HG02938 (cell line): ENCODE measurements around the gene NPHP4.

ENCODE experiments used
- ATAC-seq: cut with Tn5 transposase; IDR thresholded peaks from one replicate; pipeline ENCODE4 v1.9.1; 2021; ENCODE audit warnings: mild to moderate bottlenecking, moderate library complexity; ENCODE audit not compliant: unreplicated experiment

Gene NPHP4

GRCh38 chr1:5951846-5952410 lies 40.3 kb downstream of the NPHP4 start:
- ATAC-seq = no peak

- ATAC-seq = no peak
These were observed 41.0 kb downstream of the NPHP4 start for GRCh38 chr1:5950994-5951785.

DNA sequence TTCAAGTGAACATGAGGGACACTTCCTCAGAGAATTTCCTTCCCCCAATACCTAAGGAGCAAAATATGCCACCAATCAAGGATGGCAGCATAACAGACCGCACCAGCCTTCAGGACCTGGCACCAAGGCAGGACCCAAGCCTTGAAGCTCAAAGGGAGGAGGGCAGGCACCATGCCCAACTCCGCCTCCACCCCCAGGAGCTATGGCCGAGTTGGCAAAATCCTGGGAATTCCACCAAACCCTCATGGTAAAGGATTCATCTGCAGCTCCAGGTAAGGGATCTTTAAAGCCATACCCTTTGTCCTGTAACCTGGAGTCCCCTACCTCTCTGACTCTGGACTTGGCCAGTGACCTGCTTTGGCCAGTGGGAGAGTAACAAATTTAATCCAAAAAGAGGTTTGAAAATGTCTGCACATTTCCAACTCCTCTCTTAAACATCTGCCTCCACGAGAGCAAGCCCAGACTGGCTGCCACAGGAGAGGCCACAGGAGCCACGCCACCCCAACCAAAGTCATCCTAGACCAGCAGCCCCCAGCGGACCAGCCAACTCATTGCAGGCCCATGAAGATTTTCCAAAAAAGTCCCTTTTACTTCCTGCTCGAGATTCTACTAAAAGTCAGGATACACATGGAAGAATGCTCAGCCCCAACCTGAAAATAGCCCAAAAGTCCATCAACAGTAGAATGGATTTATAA lies 41.9 kb downstream of the NPHP4 start:
- ATAC-seq = no peak

- ATAC-seq = no peak
These were observed 42.5 kb downstream of the NPHP4 start for GRCh38 chr1:5949761-5950100.

DNA sequence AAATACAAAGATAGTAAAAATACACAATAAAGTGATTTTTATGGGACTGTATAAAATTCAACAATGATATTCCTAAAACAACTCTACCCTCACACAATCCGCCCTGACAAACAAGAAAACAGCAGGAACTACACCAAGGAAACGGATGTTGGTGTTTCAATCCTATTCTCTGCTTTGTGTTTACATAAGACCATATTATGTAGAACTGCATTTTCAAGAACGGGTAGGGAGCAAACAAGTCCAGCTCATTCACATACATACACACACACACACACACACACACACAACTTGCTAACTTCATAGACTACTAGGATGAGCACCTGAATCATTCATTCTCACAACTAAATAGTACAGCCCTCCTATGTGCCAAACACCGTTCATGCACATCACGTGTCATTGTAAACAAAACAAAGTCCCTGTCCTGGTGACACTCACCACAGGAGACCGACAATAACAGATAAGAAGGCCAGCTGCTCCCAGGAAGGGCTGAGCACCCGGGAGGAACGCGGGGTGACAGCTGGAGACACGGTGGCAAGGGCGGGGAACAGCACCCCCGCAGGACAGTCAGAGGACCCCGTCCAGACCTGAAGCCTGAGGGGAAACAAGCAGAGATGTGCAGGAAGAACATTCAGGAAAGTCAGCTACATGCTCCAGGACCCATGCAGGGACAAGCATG lies 43.0 kb downstream of the NPHP4 start:
- no peak for ATAC-seq

- ATAC-seq = no peak
These were observed 43.6 kb downstream of the NPHP4 start for GRCh38 chr1:5948681-5949005.

- ATAC-seq = no peak
These were observed 44.1 kb downstream of the NPHP4 start for GRCh38 chr1:5947978-5948680.

GRCh38 chr1:5947071-5947821 lies 45.0 kb downstream of the NPHP4 start:
- no peak for ATAC-seq

GRCh38 chr1:5945445-5945844 lies 46.8 kb downstream of the NPHP4 start:
- ATAC-seq = no peak

DNA sequence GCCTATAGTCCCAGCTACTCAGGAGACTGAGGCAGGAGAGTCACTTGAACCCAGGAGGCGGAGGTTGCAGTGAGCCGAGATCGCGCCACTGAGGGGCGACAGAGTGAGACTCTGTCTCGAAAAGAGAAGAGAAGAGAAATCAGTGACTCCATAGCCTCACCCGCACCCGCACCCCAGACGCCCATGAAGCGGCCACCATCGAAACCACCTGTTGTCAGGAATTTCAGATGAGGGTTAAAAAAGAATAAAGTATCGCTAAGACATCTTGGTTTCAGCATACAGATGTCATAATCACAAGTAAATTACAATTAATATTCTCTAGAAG lies 47.4 kb downstream of the NPHP4 start:
- ATAC-seq = no peak

DNA sequence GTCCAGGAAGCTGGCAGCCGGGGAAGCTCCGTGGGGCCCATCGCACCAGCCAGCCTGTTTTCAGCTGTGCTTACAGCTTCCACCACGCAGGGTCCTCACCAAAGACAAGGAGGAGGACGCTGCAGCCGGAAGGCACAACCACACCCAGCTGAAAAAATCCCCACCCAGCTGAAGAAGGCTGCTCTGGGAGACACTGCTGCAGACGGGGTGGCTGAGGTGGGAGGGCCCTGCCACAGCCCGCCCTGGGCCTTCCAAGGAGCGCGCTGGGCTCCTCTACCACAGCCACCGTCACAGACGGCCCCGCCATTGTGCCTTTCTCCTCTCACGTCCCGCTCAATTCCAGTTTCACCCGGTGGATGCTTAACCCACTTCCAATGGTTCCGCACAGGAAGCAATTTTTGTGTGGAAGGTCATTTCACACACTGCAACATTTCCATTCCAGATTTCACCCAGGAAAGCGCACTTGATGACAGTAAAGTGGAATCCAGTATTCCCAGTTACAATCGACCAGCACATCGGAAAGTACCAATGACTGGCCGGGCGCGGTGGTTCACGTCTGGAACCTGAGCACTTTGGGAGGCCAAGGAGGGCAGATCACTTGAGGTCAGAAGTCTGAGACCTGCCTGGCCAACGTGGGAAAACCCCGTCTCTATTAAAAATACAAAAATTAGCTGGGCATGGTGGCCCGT lies 47.9 kb downstream of the NPHP4 start:
- ATAC-seq = no peak

DNA sequence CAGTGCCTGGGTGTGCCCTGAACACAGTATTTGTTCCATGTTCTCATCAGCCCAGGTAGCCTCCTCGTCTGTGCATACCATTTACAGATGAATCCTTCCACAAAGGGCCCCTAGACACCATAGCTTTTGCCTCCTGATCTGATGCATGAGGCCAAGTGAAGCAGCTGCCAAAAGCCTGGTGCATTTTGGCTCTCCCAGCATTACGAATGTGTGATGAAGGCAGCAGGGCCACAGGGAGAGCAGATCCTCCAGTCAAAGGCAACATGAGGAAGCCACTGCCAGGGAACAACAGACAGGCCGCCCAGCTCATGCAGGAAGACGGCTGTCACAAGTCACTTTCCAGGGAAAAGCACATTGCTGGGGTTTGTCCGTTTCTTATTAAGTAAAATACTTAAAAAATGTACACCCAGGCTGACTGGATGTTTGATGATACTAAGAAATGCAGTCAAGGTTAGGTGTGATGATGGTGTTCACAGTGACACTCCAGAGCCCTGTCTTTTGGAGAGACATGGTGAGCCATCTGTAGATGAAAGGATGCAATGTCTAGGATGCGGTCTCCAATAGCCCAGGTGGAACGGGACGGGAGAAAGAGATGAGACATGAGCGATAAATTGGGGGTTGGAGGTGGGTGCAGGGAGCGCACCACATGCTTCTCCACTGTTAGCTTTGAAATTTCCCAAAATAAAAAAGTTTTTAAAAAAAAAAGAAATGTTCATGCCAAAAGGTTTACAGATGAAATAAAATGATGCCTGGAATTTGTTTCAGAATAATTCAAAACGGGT lies 48.7 kb downstream of the NPHP4 start:
- ATAC-seq = no peak

- ATAC-seq = no peak
These were observed 50.6 kb downstream of the NPHP4 start for GRCh38 chr1:5941671-5942070.

GRCh38 chr1:5940723-5941407 lies 51.4 kb downstream of the NPHP4 start:
- no peak for ATAC-seq

GRCh38 chr1:5939271-5940170 lies 52.7 kb downstream of the NPHP4 start:
- no peak for ATAC-seq

DNA sequence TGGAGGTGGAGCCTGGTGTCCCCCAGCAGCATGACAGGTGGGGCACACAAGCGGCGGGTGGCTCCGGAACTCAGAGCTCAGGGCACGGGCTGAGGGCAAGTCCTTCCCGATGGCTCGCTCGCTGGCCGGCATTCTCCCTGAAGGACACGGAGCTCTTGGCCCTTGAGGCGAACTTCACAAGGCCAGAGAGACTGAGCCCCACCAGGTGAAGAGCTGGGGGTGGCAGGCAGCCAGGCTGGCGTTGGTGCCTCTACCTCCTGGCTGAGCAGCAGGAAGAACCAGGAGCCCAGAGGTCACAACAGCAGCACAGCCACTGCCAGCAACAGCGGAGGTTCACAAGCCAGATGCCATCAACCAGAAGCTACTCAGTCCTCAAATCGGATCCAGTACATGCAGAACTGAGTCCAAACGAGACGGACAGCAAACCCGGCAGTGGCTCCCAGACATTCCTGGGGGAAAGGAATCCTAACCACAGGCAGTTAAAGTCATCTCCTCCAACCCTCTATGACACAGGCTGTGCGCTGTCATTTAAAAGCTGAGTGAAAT lies 54.1 kb downstream of the NPHP4 start:
- ATAC-seq = no peak

GRCh38 chr1:5937373-5937857 lies 54.8 kb downstream of the NPHP4 start:
- ATAC-seq = no peak
